ENCODE data around the gene CALML3.
"Not testable (repeated sequence)": the region's sequence is repeated elsewhere in the genome, so short reads cannot be mapped to it uniquely, and the experiment has no call there.

Gene CALML3

GRCh38 chr10:5524641-5525560, at the start of gene CALML3:
Gene CALML3, plus strand, starts transcription at chr10:5524961. Its CDS starts 125 bp downstream, at chr10:5525086.
- no peak for DNase-seq

DNA sequence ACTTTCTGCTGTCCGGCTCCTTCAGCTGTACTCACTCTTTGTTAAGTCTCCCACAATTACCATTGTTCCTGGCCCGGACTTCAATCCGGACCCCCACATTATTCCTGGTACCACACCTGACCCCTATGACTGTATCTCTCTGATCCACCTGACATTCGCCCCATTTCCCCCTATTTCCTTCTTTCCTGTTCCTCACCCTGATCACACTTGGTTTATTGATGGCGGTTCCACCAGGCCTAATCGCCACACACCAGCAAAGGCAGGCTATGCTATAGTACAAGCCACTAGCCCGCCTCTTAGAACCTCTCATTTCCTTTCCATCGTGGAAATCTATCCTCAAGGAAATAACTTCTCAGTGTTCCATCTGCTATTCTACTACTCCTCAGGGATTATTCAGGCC, 49.7 kb upstream of the CALML3 start:
- not testable (repeated sequence) for DNase-seq

GRCh38 chr10:5475974-5476807, 48.6 kb upstream of the CALML3 start:
- not testable (repeated sequence) for DNase-seq

- DNase-seq: no peak
Measured at GRCh38 chr10:5476918-5477525, 47.7 kb upstream of the CALML3 start.

DNA sequence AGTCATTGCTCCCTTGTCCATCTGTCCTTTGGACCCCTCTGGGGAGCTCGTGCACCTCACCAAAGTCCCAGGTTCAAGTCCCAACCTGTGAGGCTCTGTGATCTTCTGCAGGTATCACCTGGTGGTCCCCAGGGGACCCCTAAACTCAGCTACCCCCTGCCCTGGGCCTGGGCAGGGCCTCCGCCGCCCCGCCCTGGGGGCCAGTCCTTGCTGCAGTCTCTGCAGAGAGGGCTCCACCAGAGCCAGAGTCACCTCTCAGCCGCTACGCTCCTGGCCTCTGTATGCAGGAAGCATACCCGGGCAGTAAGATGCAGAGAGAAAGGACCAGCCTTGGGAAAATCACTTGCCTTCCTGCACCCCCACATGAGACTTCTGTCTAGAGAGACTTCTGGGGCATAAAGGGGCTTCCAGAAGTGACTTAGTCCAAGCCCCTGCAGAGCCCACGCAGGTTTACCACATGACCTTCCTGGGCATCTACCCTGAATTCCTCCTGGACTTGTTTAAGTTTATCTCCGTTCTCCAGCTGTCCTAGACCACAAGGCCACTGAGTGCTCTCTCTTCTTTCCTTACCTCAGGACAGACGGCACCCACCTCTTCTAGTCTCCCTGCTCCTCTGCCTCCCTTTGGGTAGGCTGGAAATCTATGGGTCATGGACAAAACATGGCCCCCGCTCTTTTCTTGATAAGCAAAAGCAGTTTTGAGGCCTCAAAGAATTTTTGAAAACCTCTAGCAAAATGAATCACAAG, 46.6 kb upstream of the CALML3 start:
- no peak for DNase-seq

DNA sequence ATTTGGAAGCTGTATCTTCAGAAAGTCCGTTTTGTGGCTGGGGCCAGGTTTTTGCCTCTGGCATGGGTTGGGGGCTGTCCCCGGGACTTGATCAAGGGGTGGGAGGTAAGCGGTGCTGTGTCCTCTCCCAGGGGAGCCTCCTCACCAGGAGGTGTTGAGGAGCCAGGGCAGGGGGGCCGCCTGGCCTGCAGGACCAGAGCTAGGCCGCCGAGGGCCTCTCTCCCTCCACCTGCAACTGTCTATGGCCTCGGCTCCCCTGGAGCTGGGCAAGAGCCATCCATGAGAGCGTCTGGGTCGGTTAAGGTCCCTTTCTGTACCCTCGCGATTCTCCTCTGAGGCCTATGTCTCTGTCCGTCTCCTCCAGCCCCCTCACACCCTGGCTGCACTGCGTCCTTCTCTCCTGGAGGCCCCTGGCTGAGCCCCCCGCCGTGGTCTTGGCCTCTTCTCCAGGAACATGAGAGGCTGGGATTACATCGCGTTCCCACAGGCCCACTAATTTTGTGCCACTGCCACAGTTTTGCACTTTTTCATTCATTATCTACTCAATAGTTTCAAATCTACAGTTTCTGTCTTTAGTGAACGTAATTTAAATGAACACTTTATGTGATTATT, 46.0 kb upstream of the CALML3 start:
- DNase-seq: no peak

DNA sequence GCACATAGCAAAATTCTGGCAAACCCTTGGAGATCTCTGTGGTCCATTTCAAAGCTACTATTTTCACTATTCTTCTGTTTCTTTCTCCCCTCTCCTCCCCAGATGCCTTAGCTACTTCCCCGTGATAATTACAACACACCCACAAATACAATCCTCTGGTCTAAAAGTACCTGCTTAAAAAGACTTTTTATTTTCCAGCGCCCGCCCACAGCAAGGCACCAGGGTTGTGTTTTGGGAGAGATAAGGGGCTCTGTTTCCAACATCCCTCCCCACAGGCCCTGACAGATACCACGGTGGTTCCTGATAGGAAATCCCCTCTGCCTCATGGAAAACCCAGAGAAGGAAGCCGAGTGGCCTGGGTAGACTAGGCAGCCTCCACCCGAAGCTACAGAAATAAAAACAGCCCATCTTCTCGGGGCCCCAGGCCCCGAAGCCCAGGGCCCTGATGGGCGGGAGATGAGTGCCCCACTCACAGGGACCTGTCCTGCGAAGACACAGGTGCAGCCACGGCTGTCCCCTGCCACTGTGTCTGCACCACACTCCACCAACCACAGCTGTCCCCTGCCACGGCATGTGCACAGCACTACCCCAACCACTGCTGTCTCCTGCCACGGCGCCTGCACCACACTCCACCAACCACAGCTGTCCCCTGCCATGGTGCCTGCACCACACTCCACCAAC, 45.1 kb upstream of the CALML3 start:
- DNase-seq: no peak

DNA sequence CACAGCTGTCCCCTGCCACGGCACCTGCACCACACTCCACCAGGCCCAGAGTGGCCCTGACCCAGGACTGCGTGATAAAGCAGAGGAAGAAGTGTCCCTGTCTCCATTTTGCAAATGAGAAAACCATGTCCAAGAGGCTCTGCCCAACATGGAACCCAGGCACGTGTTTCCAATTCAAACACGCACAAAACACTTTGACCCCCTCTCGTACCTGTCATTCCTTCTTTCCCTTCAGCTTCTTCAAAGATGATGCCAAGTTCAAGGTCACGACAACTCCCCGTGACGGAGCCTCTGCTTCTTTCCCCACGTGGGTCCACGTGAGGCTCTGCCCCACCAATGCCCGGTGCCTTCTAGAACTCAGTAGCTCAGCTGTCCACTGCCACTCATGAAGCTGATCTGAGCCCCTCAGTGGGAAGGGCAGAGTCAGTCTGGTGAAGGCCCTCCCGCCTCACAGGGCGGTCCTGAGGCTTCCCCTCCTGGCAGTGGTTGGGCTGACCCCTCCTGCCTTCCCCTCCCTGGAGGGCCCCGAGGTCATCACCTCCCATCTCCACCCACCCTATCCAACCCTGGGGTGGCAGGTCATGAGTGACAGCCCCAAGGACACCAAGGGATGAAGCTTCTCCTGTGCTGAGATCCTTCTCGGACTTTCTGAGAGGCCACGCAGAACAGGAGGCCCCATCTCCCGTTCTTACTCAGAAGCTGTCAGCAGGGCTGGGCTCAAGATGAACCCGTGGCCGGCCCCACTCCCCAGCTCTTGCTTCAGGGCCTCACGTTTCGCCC, 44.4 kb upstream of the CALML3 start:
- no peak for DNase-seq

GRCh38 chr10:5481121-5481520, 43.6 kb upstream of the CALML3 start:
- no peak for DNase-seq

- DNase-seq: no peak
Measured at GRCh38 chr10:5482016-5482415, 42.7 kb upstream of the CALML3 start.

GRCh38 chr10:5484205-5484604, 40.6 kb upstream of the CALML3 start:
- no peak for DNase-seq

DNA sequence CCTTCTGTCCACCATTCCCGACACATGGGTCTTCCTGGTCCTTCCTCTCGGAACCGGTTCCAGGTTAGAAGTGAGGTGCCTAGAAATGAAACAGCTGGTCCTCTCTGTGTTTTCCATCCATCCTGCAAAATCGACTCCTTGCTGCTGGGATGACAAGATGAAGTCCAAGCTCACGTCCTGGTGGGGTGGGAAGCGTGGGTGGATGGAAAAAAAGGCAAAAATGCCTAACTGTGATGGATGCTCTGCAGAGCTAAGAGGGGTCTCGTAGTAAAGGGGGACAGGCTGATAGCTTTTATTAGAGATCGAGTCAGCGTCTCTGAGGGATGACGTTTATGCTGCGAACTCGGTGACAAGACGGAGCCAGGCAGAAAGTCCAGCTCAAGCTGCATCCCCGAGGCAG, 39.5 kb upstream of the CALML3 start:
- no peak for DNase-seq

- DNase-seq: no peak
Measured at GRCh38 chr10:5485948-5486852, 38.6 kb upstream of the CALML3 start.

DNA sequence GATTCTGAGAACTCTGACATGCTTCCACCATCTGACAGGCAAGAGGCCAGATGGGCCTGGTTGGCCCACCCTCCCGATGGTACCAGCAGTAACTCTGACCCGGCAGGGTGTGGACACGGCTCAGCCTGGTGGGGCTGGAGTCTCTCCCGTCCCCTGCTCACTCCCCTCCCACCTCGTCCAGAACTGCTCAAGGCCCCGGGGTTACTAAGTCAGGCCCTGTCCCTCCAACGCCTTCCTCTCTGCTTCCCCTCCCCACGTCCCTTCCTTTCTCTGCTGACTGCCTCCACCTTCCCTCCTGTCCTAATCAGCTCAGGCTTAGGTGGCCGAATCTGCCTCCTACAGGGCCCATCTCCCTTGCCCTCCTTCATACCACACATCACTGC, 37.9 kb upstream of the CALML3 start:
- no peak for DNase-seq

GRCh38 chr10:5488272-5489161, 36.2 kb upstream of the CALML3 start:
- peak; percentile 87 for DNase-seq

DNA sequence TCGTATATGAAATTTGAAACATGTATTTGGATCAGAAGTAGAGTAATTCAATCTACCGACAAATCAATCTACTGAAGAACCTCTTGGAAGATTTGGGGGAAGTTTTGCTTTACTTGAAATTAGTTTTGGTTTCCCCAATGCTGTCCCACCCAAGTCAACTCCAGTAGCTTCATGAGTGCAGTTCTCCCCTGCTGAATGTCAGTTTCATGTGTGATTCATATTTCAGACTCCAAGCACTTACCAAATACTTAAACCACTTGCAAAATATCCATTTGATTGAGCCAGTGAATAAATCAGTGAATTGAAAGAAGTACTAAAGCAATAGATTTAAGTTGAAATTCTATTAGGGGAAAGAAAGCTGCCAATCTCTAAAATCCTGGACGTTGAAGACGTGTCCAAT, 34.7 kb upstream of the CALML3 start:
- DNase-seq: no peak

GRCh38 chr10:5490698-5491464, 33.9 kb upstream of the CALML3 start:
- DNase-seq: no peak

DNA sequence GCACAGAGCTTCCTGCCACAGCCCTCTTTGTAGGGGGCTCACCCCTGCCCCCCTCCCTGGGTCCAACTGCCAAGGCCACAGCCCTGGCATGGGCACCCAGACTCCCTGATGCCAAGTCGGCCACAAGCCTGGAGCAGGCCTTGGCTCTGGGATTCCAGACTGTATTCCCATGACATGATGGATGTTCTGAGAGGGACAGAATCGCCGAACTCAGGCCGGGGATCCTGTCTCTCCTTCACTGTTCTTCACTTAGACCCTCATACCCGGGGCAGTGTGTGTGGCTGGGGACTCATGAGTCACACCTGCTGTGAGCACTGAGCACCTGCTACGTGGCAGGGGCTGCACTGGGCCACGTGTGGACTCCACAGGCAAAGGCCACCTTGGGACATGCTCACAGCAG, 33.3 kb upstream of the CALML3 start:
- no peak for DNase-seq

Data from NCI-H2029 (cell line).